Measurements from ENCODE around the gene MSMO1. TPM values are rescaled to one million over a fixed set of nuclear protein-coding genes. Genes with fewer than 3 reads are reported as not detected.

MSMO1 gene
- total RNA-seq, 1 donor from 2014 or later: 62.0 TPM

GRCh38 chr4:165380805-165381204 is 53.3 kb downstream of the MSMO1 start:
- TF ChIP-seq CTCF (conservative IDR thresholded peaks at IDR 0.05): no peak
- H3K4me3 Mint-ChIP-seq: peak overlapping the region; percentile 90
- no peaks in the 10 kb centered on the region for H3K9me3 Mint-ChIP-seq

DNA sequence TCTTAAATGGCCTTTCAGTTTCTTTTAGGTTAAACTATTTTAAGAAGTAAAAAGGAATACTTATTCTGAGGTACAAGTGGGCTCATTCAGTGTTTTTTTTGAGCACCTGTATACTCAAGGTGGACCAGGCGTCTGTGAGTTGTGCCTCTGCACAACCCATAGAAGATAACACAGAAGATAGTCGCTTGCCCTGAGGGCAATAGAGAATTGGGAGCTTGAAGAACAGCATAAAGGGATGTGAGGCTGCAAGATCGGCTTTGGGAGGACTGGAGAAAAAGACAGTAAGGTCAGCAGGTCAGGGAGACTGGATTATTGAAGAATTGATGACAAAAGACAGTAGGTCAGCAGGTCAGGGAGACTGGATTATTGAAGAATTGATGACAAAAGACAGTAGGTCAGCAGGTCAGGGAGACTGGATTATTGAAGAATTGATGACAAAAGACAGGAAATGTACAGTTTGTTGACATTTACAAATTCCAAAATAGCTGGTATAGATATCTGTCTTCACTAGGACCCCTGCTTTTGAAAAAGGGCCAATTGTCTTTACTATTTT is 54.4 kb downstream of the MSMO1 start:
- Mint-ChIP-seq H3K4me1 (ENCODE audit: unreplicated experiment) (peaks cover 36% of the 10 kb centered on the region), H3K36me3 (no peaks in the 10 kb centered on the region), H3K4me3 (peak overlapping the region; percentile 26), H3K27me3 (peaks cover 26% of the 10 kb centered on the region), H3K27ac (no peak overlapping the region), H3K9me3 (no peaks in the 10 kb centered on the region)
- TF ChIP-seq CTCF (conservative IDR thresholded peaks at IDR 0.05): no peak
- DNase-seq (ENCODE audit: extremely low spot score, unreplicated experiment): no peak

More at GRCh38 chr4:165380805-165381204, 53.3 kb downstream of the MSMO1 start:
- H3K4me1 Mint-ChIP-seq (ENCODE audit: unreplicated experiment): peaks cover 29% of the 10 kb centered on the region
- no peaks in the 10 kb centered on the region for H3K36me3 Mint-ChIP-seq
- peaks cover 29% of the 10 kb centered on the region for H3K27me3 Mint-ChIP-seq
- no peak for DNase-seq (ENCODE audit: extremely low spot score, unreplicated experiment)
- H3K27ac Mint-ChIP-seq: no peak overlapping the region

DNA sequence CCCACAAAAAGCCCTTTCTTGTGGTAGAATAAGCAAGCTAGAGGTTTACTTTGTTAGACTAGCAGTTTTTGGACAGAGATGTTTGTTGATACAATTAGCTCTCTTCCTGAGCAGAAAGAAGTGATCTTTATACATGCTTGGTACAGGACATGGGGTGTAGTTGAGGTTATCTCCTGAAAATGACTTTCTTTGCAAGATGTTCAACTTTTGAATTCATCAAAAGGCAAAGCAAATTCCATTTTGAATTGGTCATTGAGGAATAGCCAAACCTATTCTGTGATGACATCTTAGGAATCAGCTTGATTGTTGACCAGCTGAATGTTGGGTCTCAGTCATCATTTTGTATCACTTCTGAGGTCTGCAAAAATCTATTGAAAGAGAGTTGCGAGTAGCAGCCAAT is 55.2 kb downstream of the MSMO1 start:
- Mint-ChIP-seq H3K27me3 (peaks cover 26% of the 10 kb centered on the region), H3K27ac (no peak overlapping the region), H3K9me3 (no peaks in the 10 kb centered on the region), H3K36me3 (no peaks in the 10 kb centered on the region), H3K4me1 (ENCODE audit: unreplicated experiment) (peaks cover 38% of the 10 kb centered on the region), H3K4me3 (no peak overlapping the region)
- DNase-seq (ENCODE audit: extremely low spot score, unreplicated experiment): no peak
- no peak for TF ChIP-seq CTCF (conservative IDR thresholded peaks at IDR 0.05)

- H3K9me3 Mint-ChIP-seq: no peaks in the 10 kb centered on the region
- no peak overlapping the region for H3K4me3 Mint-ChIP-seq
- H3K27me3 Mint-ChIP-seq: peaks cover 20% of the 10 kb centered on the region
- no peak overlapping the region for H3K27ac Mint-ChIP-seq
- no peak for DNase-seq (ENCODE audit: extremely low spot score, unreplicated experiment)
- peaks cover 42% of the 10 kb centered on the region for H3K4me1 Mint-ChIP-seq (ENCODE audit: unreplicated experiment)
- TF ChIP-seq CTCF (conservative IDR thresholded peaks at IDR 0.05): no peak
- H3K36me3 Mint-ChIP-seq: no peaks in the 10 kb centered on the region
Measured at GRCh38 chr4:165383591-165384073, 56.2 kb downstream of the MSMO1 start.

DNA sequence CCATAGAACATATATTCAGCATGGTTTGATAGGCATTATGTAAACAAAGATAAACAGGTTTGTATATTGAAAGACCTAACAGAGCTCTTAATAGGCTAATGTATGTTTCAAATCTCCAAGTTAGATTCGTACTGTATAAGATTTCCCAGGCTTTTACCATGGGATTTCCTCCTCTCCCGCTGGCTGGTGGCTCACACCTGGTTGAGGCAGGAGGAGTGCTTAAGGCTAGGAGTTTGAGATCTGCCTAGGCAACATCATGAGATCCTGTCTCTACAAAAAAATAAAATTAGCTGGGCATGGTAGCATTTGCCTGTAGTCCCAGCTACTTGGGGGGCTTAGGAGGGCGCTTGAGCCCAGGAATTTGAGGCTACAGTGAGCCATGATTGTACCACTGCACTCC is 56.7 kb downstream of the MSMO1 start:
- no peaks in the 10 kb centered on the region for H3K36me3 Mint-ChIP-seq
- H3K4me1 Mint-ChIP-seq (ENCODE audit: unreplicated experiment): peaks cover 46% of the 10 kb centered on the region
- DNase-seq (ENCODE audit: extremely low spot score, unreplicated experiment): no peak
- peak overlapping the region; percentile 56 for H3K27ac Mint-ChIP-seq
- H3K27me3 Mint-ChIP-seq: peaks cover 17% of the 10 kb centered on the region
- H3K4me3 Mint-ChIP-seq: peak overlapping the region; percentile 22
- H3K9me3 Mint-ChIP-seq: no peaks in the 10 kb centered on the region
- no peak for TF ChIP-seq CTCF (conservative IDR thresholded peaks at IDR 0.05)

All from type B pancreatic cell (in vitro differentiated cells).